Right lung (tissue), 5 donors: Measurements from ENCODE around the gene ICE2. TPM values are rescaled to one million over a fixed set of nuclear protein-coding genes. Genes with fewer than 3 reads are reported as not detected.

Experiments used
- DNase-seq, 2 donors: peaks; one replicate each; pipeline ENCODE4 v3.0.0-alpha.2; 2013
- polyA plus RNA-seq, 5 donors: library from polyadenylated mRNA; unstranded; fragments of 120-200 nt; gene quantifications; one replicate each; pipeline versions ENCODE4 v1.2.1 to v1.2.3, GENCODE V29; 2013; ENCODE audit warnings: inconsistent platforms in 1 of 5, low replicate concordance in 1 of 5; ENCODE audit not compliant: insufficient read length in 5 of 5, insufficient read depth in 1 of 5

Gene ICE2
- polyA plus RNA-seq, 5 donors = 63.3 to 104 (median 88.5) TPM

DNA sequence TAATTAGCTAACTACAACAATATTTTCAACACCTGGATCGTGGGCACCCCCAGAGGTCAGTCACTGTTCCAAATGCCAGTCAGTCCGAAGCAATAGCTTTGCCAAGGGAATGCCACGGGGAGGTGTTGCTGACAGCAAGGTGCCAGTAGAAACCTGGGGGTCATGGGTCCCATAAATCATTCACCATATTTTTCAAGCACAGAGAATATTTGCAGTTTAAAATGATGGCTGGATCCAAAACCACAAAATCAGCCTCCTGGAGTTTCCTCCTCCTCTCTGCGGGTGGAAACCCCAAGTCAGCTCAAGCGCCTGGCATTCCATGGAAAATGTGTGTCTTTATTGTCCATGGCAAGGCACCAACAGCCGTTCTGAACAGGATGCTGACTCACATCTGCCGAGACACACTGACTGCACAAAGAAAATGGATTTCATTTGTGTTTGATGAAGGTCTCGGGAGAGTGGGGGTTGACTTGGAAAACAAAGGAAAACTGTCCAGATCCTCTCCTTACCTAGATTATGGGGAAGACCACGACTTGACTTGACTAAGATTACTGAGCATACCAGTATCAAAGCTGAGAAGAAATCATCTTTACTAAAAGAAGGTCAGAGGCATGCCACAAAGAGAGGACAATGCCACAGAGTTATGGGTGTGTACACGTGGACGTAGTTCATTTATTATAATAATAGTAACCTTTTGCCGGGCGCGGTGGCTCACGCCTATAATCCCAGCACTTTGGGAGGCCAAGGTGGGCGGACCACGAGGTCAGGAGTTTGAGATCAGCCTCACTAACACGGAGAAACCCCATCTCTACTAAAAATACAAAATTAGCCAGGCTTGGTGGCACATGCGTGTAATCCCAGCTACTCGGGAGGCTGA lies 107.5 kb downstream of the ICE2 start:
- no peak for DNase-seq

DNA sequence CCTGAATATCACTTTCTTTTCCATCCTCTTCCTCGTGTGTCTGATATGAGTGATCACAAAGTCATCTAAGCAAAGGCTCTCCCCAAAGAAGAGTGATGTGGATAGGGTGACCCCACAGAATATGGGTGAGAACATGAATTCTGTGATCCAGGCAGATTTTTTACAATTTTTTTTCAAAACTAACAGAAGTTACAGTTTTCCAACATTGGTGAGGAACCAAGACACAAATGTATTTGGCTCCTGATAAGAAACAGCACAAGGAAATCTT lies 108.1 kb downstream of the ICE2 start:
- DNase-seq = no peak

DNA sequence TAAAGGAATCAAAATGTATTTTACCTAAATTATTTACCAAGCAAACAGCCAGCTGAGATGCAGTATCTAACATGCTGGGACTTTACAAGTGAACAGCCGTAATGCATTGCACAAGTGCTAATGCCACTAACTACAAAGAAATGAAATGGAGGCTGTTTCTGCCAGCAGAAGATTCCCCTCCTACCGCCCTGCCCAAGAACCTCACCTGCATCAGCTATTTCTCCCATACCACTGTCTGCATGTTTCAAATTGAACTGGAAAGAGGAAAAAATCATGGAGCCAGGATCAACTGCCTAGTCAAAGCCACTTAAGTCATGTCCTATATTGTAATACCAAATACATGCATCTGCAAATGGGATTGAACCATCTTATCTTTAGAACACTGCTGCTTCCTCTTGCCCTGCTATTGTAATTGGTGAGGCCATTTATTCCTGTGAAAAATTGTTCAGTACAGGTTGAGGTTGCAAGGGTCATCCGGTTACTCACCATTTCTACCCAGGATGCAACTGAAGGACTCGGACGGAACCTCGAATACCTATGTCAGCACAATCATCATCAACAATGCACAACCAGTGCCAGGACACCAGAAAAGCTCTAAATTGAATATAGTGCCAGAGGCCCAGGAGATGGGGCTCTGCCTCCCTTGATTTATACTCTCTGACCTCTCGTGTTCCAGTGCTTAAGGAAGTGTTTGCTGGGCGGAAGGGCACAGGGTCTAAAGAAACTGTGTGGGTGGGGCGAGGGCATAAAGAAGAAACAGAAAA lies 108.7 kb downstream of the ICE2 start:
- no peak for DNase-seq

DNA sequence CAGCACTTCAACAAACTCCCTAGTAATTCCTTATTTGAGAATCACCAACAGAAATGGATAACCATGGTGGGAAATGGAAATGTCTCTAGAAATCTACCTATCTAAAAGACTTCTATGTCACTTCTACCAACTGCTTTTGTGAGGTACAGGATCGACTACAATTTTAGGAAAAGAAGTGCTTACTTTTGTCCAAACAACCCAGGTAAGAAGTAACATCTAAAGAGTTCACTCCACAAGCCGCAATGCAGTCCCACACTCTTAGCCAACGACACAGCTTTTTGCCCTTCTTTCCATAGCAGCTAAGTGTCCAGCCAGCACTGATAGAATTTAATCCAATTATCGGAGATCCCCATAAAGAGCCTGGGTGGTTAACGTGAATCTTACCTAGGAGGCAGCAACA lies 109.2 kb downstream of the ICE2 start:
- DNase-seq = no peak

Other genes starting within 250 kb of the ICE2 start
- gene ANXA2, start 81.2 kb downstream of the ICE2 start, polyA plus RNA-seq = 100 to 1,000 TPM; 612 to 791 (median 713) TPM